GM18870 (cell line): Measurements from ENCODE around the gene JAM3.
"Not testable (repeated sequence)": the region's sequence is repeated elsewhere in the genome, so short reads cannot be mapped to it uniquely, and the experiment has no call there.

ENCODE experiments used
- ATAC-seq: cut with Tn5 transposase; IDR thresholded peaks from one replicate; pipeline ENCODE4 v1.9.1; 2021; ENCODE audit warnings: moderate library complexity; ENCODE audit not compliant: unreplicated experiment

JAM3 gene

DNA sequence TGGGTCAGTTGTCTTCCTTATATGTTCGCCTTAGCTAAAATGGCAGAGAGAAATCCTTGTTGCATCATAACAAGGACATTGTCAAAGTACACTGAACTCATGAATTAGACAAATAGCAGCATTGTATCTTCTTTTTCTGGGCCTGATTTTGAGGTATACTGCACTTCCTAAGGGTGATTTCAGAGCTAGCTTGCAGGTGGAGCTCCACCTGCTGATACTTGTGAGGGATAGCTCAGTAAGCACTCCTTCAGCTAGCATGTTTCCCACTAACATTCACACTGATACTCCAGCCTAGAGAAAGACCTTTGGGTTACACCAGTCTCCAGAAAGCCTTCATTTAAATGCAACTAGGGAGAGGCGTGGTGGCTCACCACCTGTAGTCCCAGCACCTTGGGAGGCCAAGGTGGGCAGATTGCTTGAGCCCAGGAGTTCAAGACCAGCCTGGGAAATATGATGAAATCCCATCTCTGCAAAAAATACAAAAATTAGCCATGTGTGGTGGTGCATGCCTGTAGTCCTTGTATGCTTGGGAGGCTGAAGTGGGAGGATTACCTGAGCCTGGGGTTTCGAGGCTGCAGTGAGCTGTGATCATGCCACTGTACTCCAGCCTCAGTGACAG is 29.8 kb downstream of the JAM3 start:
- ATAC-seq, result no peak

DNA sequence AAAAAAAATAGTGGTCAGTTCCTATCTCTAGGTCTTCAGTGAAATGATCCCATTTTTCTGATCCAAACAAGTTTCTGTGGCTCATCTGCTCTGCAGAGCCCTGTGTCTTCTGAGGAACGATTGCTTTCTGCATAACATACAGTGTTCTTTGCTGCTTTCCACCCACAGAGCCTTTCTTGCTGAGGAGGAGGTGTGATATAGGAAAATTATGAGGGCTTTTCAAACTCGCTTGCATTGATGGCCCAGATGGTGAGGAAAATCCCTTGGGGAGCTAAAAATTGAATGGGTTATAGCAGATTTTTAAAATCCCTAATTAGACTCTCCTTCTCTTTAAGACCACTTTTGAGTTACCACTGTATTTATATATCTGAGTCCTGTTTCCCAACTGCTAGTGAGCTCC is 31.3 kb downstream of the JAM3 start:
- ATAC-seq, result no peak

DNA sequence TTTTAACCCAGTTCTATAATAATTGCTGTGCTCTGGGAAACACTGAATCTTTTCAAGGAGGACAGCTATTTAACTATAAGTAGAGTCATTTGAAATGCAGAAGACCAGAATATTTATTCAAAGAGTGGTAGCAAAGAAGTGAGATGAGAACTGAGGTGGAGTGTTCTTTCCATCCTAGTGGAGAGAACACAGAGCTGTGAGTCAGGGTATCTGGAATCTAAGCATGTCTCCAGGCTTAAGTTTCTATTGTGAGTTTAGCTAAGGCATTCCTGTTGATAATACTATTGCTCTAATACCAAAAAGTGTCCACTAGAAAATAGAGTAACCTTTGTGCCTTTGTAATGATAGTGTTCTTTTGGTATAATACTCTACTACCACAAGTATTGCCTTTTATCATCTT is 32.4 kb downstream of the JAM3 start:
- no peak for ATAC-seq

DNA sequence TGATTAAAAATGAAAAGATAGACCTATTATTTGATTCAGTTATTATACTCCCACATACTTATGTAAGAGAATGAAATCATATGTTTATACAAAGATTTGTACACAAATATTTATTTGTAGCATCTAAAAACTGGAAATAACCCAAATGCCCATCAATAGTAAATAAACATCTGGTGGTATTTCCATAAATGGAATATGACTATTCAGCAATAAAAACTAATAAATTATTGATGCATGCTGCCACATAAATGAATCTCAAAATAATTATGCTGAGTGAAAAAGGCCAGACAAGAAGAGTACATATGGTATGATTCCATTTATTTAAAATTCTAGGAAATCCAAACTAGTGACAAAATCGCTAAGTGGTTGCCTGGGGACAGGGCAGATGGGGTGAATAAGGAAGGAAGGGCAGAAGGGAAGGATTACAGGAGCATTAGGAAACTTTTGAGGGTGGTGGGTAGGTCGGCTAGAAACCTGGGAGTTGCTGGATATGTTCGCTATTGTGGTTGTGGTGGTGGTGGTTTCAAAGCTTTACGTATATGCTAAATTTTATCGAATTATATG is 41.5 kb downstream of the JAM3 start:
- ATAC-seq, result no peak

DNA sequence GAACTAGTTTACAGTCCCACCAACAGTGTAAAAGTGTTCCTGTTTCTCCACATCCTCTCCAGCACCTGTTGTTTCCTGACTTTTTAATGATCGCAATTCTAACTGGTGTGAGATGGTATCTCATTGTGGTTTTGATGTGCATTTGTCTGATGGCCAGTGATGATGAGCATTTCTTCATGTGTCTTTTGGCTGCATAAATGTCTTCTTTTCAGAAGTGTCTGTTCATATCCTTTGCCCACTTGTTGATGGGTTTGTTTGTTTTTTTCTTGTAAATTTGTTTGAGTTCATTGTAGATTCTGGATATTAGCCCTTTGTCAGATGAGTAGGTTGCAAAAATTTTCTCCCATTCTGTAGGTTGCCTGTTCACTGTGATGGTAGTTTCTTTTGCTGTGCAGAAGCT is 44.9 kb downstream of the JAM3 start:
- ATAC-seq, result not testable (repeated sequence)

DNA sequence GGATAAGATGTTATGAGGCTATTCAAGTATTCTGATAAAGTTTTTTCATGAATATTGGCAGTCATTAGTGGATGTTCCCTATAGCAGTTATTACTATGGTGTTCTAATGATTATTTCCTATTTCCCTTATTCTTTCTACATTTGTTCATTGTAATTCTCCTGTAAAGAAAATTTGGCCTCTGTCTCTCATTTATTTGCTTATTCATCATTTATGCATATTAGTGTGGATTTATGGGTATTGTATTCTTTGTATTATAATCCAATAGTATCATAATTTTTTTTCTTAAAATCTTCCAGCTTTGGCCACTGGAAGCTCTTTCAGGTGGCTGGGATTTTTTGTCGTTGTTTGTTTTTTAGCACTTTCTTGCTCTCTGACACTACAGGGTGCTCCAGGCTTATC is 47.3 kb downstream of the JAM3 start:
- ATAC-seq, result no peak

DNA sequence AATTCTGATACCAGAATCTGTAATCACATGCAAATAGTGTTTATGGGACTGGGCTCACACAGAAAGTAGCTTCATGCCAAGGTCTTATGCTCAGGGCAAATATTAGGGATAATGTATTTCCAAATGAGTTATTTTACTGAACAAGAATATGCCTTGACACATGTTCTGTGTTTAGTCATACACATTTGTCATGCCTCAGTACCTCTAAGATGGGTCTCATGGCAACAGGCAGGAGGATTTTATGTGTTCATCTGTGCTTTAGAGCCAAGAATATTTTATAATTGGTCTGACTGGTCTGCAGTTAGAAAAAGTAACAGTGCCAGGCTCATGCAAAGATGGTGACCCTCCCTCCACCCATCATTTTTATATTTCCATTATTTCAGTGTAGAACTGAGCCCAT is 49.1 kb downstream of the JAM3 start:
- ATAC-seq, result no peak

DNA sequence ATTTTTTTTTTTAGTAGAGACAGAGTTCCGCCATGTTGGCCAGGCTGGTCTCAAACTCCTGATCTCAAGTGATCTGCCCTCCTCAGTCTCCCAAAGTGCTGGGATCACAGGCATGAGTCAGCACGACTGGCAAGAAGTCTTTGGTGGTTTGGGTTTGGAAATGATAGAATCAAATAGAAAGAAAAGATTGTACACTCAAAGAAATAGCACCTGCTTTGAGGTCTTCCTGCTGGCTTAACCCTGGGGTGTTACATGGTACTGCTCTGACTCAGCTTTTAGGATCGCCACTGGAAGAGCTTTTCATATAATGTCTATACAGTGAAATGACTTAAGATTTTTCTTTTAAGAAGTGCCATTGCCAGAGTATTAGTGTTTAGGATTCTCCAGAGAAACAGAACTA is 50.2 kb downstream of the JAM3 start:
- ATAC-seq, result no peak

DNA sequence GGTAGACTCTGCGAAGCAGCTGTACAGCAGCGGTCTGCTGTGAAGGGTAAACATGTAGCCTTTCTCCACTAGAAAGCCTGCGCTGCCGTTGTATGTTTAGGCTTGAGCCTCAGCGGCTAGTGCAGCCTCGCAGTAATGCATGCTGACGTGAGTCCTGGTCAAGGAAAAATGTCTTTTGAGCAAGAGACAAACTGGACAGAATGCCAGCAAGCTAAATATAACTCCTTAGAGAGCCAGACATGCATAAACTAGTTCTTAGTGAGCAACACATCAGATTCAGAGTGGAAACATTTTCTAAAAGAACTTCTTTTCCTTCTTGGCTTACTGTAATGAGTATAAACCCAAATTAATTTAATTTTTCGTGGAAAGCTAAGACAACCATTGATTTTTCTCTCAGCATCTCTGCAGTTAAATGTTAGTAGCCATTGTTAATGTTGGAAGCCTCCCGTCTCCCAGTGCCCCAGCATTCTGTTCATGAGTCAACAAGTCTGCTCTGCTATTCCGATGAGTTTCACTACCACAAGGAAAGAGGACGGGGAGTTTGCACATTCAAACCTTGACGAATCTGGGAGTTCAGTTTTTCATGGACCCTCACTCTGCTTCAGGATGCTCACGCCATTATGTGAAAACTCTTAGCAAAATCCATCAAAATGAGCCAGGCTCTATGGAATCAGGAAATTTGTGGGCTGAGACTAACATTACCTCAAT is 51.4 kb downstream of the JAM3 start:
- ATAC-seq, result no peak

DNA sequence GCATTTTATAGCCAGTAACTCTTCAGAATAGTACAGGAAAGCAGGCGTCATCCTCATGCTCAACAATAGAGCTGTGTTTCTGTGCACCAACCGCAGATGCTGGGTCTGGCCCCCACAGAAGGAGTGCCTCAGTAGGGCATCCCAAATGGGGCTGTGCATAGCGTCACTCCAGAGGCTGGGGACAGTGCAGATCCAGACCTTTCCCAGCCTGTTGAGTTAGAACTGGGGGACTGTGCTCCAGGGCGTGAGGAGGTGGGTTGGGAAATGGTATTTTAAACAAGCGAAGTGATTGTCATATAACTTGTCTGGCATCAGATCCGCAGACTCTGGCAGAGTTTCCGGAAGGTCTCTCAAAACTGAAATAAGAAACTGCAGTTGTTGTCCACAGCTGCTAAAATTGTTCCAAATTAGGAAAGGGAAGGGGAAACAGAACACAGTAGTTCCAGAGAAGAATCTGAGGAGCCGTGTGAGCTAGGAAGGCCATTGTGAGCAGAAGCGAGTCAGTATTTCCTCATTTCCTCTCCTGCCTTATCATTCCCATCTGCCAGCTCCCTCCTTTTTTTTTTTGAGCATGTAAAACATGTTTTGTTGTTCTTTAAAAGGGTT is 52.2 kb downstream of the JAM3 start:
- no peak for ATAC-seq

DNA sequence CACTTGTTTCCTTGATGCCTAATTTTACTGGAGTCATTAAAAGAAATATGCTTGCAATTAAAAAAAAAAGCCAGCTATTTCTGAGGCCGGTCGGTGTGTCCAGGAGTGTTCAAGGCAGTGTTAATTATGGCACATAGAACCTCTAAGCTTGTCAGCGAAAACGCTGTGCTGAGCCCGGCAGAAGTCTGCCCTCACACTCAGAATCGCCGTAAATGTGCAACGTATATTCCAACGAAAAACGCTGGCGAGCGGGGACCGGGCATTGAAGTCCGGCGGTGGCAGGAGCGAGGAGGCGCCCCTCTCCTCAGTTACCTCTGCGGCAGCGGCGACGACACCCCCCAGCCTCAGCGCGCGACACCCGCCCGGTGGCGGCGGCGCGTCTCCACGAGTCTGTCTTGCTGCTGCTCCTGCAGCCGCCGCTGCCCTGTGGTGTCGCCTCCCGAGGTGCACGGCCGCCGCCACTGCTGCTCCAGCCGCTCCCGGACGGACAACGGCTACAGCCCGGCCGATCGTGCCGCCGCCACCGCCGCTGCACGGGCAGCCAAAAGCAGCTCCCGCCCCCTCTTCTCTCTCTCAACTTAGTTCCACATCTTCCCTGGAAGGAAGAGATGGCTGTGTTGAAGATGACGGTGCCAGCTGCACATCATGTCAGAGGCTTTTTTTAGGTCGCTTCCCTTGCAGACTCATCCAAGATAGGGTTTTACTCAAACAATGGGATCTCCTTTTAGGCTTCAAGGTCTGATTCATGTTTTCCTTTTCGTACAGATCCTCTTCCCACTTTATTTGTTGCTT is 56.0 kb downstream of the JAM3 start:
- ATAC-seq, result no peak

DNA sequence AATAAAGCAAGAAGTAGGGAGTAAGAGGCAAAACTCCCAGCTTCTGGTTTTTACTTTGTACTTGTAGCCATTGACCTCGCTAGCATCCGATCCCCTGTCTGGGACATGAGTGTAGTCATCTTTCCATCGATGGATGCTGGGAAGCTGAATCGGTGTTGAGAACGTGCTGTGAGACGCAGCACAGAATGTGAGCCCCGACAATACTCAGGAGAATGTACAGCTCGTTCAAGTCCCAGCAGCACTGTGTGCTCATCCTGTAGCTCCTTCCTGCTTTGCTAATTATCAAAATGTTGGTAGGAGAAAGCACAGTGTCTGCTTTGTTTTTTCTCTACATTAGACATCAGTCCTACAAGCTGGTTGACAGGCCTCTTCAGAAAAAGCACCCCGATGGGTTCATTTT is 56.6 kb downstream of the JAM3 start:
- no peak for ATAC-seq

DNA sequence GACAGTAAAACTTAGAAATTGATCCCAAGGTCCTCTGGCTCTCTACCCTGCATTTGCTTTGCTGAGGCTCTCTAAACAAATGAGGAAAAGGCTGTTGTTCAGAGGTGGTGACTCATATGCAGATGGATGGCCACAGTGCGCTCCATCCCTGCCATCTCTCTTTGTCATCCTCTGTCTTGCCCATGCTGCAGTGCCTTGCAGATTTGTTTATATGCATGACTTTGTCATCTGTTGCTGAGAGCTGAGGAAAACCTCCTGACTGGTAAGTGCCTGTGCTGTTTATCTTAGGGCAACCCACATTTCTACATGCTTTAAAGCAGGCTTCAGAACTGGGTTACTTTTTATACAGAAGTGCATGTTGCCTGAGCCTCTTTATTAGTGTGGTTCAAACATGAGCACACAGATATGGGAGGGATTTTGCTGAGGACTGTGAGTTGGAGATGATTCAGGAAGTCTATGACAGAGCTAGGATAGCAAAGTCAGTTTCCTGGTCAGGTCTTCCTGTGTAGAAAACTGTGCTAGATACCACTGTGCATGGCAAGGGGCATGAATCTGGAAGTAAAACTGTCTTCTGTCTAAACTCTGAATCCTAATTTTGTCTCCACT is 57.4 kb downstream of the JAM3 start:
- ATAC-seq, result no peak

DNA sequence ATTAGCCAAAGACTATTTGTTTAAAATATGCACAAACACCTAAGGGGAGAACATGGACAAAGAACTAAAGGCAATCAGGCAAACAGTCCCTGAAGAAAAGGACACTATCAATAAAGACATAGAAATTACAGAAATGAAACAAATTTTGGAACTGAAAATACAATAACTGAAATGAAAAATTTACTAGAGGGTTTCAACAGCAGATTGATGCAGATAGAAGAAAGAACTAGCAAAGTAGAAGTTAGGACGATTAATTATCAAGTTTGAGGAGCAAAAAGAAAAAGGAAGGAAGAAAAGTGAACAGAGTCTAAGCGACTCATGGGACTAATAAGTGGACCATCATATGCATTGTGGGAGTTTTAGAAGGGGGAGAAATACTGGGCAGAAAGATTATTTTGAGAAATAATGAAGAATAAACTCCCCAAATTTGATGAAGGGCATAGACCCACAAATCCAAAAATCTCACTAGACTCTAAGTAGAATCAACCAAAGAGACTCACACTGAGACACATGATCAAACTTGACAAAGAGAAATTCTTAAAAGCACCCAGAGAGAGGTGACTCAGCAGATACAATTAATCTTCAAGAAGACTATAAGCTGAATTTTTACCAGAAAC is 62.9 kb downstream of the JAM3 start:
- no peak for ATAC-seq

DNA sequence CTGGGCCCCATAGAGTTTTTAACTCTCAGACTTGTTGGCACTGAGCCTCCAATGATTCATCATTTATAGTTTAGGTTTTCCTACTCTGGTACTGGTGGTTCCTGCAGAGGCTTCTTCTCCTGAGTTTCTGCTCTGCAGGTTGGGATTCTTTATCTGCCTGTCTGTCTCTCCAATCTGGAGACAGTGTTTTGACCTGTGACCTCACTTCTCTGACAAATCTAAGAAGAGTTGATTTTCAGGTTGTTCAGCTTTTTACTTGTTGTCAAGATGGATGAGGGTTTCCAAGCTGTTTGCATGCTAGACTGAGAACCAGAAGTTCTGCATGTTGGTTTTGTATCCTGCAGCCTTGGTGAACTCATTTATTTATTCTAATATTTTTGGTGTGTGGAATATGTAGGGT is 63.9 kb downstream of the JAM3 start:
- no peak for ATAC-seq

DNA sequence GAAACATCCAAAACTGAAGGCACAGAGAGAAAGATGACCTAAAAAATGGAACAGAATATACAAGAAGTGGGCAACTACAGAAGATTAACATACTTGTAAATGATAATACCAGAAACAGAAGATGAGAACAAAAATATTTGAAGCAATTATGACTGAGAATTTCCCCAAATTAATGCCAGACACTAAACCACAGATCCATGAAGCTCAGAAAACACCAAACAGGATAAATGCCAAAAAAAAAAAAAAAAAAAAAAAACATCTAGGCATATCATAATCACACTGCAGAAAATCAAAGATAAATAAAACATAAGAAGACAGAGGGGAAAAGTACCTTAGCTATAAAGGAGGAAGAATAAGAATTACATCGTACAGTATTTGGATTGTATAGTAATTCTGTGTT is 65.3 kb downstream of the JAM3 start:
- no peak for ATAC-seq

DNA sequence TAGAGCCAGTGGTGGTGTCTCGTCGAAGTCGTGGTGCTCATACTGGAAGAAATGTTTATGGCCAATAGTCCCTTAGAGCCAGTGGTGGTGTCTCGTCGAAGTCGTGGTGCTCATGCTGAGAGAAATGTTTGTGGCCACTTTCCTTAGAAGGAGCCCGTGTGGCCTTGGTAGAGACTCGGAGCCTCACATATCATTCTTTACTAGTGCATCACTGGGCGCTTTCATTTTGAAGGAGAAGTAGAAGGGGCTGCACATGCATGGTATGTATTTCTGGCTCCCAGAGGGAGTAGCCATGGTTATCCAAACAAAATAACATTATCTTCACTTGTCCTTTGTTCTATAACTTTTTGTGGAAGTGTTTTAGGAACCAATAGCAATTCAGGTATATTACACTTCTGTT is 69.5 kb downstream of the JAM3 start:
- no peak for ATAC-seq

DNA sequence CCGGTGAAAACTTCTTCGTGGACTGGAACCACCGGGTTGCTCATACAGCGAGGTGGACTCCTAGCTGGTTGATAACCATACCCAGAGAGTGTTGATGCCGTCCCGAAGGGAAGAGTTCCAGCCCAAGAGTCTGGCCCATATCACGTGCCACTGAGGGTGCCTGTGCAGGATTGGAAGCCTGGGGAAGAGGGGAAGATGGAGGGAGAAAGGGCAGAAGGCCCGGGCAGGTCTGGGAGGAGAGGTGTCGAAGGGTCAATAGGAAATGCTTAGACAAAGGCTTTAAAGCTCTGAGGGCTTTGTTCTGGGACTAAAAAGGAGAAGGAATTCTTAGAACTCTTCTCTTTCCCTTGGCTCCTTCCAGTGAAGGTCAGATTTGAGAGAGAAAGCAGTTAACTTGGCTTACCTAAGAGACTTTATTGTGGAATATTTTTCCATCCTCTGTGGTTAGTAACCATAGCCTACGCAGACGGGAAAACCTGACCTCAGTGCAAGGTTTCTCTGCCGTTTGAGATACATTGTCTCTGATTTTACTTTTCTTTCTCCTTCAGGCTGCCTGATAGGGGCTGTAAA is 70.5 kb downstream of the JAM3 start:
- ATAC-seq, result no peak

DNA sequence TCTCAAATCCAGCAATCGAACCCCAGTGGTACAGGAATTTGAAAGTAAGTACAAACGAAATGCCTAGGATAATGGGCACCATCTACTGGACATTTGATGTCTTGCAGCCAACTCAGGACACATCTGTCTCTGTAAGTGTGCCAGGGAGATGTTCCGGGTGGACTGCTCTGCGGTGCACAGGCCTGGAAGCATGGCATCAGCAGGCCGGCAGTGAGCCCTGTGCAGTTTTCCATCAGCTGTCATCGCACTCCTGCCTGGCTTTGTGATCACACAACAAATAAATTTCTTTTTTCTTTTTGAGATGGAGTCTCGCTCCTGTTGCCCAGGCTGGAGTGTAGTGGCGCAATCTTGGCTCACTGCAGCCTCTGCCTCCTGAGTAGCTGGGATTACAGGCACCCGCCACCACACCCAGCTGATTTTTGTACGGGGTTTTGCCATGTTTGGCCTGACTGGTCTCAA is 71.0 kb downstream of the JAM3 start:
- ATAC-seq, result no peak

DNA sequence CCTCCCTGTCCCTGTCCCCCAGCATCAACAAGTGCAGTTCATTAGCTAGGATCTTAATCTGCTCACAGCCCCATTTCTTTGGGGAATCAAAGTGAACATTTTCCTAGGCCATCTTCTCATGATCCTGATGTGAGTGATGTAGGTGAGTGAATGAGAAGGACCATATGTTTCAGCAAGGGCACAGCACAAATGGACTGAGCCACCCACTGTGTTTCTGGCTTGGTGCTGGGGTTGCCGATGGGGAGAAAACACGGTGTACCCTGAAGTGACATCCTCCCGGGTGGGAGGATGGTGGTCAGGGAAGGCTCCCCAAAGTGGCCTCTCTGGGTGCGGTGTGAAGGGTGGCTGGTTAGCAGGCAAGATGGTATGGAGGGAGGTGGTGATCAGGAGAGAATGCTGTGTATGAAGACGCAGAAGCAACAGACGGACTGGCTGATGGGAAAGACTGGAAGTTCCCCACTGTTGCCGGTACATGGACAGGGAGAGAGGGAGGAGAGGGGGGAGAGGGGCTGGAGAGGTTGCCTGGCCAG is 72.2 kb downstream of the JAM3 start:
- ATAC-seq, result no peak
